GM12874 (cell line): ENCODE data around the gene TMEM156.

Experiments used
- CTCF ChIP-seq: IDR thresholded peaks from 2 replicates; pipeline ENCODE4 v1.5.1; 2011; ENCODE audit warnings: low read depth, mild to moderate bottlenecking, control low read depth, low read length, moderate library complexity; ENCODE audit not compliant: insufficient read depth

Gene TMEM156

DNA sequence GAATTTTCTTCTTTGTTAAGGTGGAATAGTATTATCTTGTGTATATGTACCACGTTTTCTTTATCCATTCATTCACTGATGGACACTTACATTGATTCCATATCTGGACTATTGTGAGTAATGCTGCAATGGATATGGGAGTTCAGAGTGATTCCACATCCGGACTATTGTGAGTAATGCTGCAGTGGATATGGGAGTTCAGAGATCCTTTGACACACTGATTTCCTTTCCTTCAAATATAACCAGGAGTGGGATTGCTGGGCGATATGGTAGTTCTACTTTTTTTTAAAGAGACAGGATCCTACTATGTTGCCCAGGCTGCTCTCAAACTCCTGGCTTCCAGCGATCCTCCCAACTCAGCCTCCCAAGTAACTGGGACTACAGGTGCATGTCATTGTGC, 12.1 kb downstream of the TMEM156 start:
- TF ChIP-seq CTCF: no peak

GRCh38 chr4:39014028-39014427, 18.2 kb downstream of the TMEM156 start:
- TF ChIP-seq CTCF: no peak

GRCh38 chr4:39004758-39005157, 27.5 kb downstream of the TMEM156 start:
- no peak for TF ChIP-seq CTCF

DNA sequence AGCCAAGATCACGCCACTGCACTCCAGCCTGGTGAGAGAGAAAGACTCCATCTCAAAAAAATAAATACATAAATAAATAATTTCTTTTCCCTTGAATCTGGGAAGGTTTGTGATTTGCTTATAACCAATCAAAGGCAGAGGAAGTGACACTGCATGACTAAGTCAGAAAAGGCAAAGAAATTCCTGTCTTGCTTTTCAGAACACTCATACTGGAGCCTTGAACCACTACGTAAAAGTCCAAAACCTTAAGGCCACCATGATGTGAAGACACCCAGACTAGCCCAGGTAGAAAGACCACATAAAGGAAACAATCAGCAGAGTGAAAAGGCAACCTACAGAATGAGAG, 36.6 kb downstream of the TMEM156 start:
- TF ChIP-seq CTCF: no peak

- no peak for TF ChIP-seq CTCF
These were observed 38.1 kb downstream of the TMEM156 start for GRCh38 chr4:38994135-38994534.

DNA sequence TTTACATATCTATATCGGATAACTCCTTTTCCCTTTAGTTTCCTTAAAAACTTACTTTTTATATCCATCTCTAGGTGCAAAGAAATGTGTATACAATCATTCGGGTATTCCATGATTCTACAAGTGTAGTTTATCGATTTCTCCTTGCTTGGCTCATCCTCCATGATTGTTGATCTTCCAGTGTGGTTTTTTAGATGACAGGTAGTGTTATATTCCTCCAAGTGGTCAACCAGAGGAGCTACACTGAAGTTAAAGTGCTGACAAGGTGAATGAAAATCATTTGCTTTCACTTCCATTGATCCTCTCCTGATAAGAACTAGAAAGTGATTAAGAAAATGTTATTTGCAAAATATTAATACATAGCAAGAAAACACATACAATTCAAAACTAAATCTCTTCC, 38.5 kb downstream of the TMEM156 start:
- TF ChIP-seq CTCF: no peak

DNA sequence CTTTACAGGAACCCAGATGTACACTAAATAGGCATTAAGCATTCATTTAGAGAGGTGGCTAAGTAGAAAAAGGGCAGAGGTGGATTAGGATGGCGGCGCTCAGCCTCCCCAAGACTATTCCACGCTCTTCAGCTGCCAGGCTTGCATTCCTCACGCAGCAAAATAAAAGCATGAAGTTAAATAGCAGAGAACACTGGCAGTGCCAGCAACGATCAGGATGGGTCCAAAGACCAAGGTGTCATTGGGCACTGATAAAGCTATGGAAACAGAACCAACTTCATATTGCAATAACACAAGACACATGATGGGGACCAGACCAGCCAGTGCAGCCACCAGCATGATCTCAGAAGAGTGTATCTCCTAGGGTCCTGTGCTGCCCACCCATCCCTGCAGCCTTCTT, 42.0 kb downstream of the TMEM156 start:
- no peak for TF ChIP-seq CTCF

GRCh38 chr4:38989487-38989886, 42.7 kb downstream of the TMEM156 start:
- no peak for TF ChIP-seq CTCF
